Kidney (tissue), 14 donors: ENCODE measurements around the gene FFAR4. TPM values are rescaled to one million over a fixed set of nuclear protein-coding genes. Genes with fewer than 3 reads are reported as not detected.
A peak's percentile ranks its signal among the peaks of the same experiment; 100 is the strongest.

Experiments used
- DNase-seq, 5 donors: peaks; one replicate each; pipeline ENCODE4 v3.0.0-alpha.2; 2013 to 2020
- FAIRE-seq: peaks from 2 replicates; lab custom pipeline; 2012; peaks lifted over from hg19 to GRCh38; lab: Jason Lieb, UNC
- H3K27ac ChIP-seq, 2 donors: one replicate each; pipeline ENCODE4 v1.7.0; 2013; ENCODE audit warnings: low read depth in 2 of 2, low read length in 2 of 2, inconsistent platforms in 1 of 2
- H3K27me3 ChIP-seq: one replicate; pipeline ENCODE4 v1.7.1; 2013; ENCODE audit warnings: low read length, inconsistent platforms; ENCODE audit not compliant: control insufficient read depth, insufficient read depth
- H3K36me3 ChIP-seq, 3 donors: one replicate each; pipeline versions ENCODE4 v1.7.0 to v1.7.1; 2013; ENCODE audit warnings: low read length in 3 of 3, control low read depth in 1 of 3, inconsistent platforms in 1 of 3; ENCODE audit not compliant: insufficient read depth in 3 of 3, control insufficient read depth in 2 of 3
- H3K4me1 ChIP-seq, 3 donors: one replicate each; pipeline versions ENCODE4 v1.7.0 to v1.7.1; 2013; ENCODE audit warnings: low read length in 3 of 3, inconsistent platforms in 1 of 3, low read depth in 1 of 3; ENCODE audit not compliant: control insufficient read depth in 2 of 3, insufficient read depth in 2 of 3
- H3K4me3 ChIP-seq, 3 donors: one replicate each; pipeline versions ENCODE4 v1.7.0 to v1.8.1; 2013; ENCODE audit warnings: low read length in 3 of 3, control low read depth in 1 of 3, inconsistent platforms in 1 of 3
- H3K9ac ChIP-seq, 3 donors: one replicate each; pipeline versions ENCODE4 v1.7.0 to v1.7.1; 2013; ENCODE audit warnings: low read length in 3 of 3, control low read depth in 1 of 3, inconsistent platforms in 1 of 3
- H3K9me3 ChIP-seq, 3 donors: one replicate each; pipeline versions ENCODE4 v1.7.0 to v1.7.1; 2013; ENCODE audit warnings: low read length in 3 of 3, control low read depth in 1 of 3, inconsistent platforms in 1 of 3; ENCODE audit not compliant: control insufficient read depth in 2 of 3, insufficient read depth in 1 of 3
- intact Hi-C: fragments of 100-400 bp; cut with DNase I; formaldehyde crosslinking; loops from one replicate; pipeline ENCODE4 v1.11.1; 2022
- polyA plus RNA-seq: library from polyadenylated mRNA; stranded (reverse); fragments of 350-450 nt; fragmentation: Illumina TruSeq; extraction: RNeasy Lipid Tissue Mini Kit (QIAGEN cat#74804); gene quantifications from one replicate; pipeline ENCODE4 v1.2.3, GENCODE V29; 2014; ENCODE audit warnings: low read depth, low replicate concordance; ENCODE audit not compliant: insufficient read depth
- total RNA-seq: library from RNA; stranded (reverse); fragmentation: NEBNext Ultra II Directional; extraction: Animal tissue kit (Norgen Biotek cat#: 25700); gene quantifications from one replicate; pipeline ENCODE4 v1.2.1, GENCODE V29; 2021
- TF ChIP-seq, protein P1 (sequence below): IDR thresholded peaks from 3 replicates; pipeline ENCODE4 v1.5.1; 2012; ENCODE audit warnings: mild to moderate bottlenecking, moderate library complexity, borderline replicate concordance; ENCODE audit not compliant: insufficient read depth; ENCODE audit errors: extremely low read depth
- donor health status: control.
- donor health status: control.
- donor health status: control.
- donor health status: control.
- donor health status: control.
- donor health status: DM: yes; HTN: yes; CAD: no.
- donor health status: Normal renal cell carcinoma (clear cell type).

The FFAR4 gene
- total and polyA plus RNA-seq, 2 donors from 2014 or later: 0.11 to 1.0 TPM

DNA sequence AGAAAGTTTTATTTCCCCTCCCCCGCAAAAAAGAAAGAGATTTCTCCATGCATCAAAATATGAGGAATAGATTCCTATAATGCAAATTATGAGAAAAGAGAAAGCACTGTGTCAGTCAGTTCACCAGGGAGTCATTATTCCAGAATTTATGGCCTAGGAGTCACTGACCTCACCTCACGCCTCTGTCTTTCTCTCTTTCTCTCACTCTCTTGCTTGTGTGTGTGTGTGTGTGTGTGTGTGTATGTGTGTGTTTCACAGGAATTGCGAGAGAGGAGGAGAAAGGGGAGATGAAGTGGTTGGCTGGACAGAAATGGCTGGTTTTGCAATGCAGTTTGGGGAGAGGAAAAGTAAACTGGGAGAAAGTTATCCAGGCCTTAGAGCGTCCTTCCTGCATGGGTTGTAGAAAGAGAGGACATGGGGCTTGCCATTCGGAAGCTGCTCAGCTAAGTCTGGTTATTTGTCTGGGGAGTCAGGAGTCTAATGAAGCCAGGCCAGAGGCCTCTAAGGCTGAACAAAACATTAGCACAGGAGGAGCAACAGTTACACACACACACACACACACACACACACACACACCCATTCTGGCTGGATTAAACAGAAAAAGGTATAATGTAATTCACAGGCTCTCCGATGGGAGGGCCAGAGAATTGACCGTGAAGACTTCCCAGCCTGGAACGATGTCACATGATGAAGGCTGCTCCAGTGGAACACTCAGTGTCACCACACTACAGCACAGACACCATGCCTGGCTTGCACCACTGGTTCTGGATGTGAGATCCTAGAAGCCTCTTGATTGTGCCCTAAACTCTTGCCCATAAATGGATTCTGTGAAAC lies 12.8 kb upstream of the FFAR4 start:
- H3K9ac ChIP-seq: no peak overlapping the region
- no peak for FAIRE-seq
- TF ChIP-seq, protein P1, sequence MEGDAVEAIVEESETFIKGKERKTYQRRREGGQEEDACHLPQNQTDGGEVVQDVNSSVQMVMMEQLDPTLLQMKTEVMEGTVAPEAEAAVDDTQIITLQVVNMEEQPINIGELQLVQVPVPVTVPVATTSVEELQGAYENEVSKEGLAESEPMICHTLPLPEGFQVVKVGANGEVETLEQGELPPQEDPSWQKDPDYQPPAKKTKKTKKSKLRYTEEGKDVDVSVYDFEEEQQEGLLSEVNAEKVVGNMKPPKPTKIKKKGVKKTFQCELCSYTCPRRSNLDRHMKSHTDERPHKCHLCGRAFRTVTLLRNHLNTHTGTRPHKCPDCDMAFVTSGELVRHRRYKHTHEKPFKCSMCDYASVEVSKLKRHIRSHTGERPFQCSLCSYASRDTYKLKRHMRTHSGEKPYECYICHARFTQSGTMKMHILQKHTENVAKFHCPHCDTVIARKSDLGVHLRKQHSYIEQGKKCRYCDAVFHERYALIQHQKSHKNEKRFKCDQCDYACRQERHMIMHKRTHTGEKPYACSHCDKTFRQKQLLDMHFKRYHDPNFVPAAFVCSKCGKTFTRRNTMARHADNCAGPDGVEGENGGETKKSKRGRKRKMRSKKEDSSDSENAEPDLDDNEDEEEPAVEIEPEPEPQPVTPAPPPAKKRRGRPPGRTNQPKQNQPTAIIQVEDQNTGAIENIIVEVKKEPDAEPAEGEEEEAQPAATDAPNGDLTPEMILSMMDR: no peak
- intact Hi-C loops: no loop called here
- H3K4me3 ChIP-seq: no peak overlapping the region
- no peak overlapping the region for H3K27ac ChIP-seq
- no peaks in the 10 kb centered on the region for H3K9me3 ChIP-seq
- no peaks in the 10 kb centered on the region for H3K4me1 ChIP-seq
- H3K27me3 ChIP-seq: no peaks in the 10 kb centered on the region
- DNase-seq: peak in 1 of 5 donors; percentile 28
- no peaks in the 10 kb centered on the region for H3K36me3 ChIP-seq

DNA sequence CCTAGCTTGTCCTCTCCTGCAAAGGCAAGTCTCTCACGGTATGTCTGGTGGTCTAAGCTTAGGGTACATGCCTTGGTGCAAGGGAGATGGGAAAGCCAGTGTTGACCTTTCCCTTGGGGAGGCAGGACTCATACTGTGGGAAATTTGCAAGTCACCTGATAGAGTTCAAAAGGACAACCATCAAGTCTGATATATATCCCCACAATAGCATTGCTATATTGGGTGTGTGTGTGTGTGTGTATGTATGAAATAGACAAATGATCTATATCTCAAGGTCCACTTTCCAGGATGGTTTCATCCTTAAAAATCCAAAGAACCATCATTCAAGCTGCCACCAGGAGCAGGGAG lies 12.2 kb upstream of the FFAR4 start:
- TF ChIP-seq, protein P1: no peak
- intact Hi-C loops: no loop called here
- no peak for FAIRE-seq

DNA sequence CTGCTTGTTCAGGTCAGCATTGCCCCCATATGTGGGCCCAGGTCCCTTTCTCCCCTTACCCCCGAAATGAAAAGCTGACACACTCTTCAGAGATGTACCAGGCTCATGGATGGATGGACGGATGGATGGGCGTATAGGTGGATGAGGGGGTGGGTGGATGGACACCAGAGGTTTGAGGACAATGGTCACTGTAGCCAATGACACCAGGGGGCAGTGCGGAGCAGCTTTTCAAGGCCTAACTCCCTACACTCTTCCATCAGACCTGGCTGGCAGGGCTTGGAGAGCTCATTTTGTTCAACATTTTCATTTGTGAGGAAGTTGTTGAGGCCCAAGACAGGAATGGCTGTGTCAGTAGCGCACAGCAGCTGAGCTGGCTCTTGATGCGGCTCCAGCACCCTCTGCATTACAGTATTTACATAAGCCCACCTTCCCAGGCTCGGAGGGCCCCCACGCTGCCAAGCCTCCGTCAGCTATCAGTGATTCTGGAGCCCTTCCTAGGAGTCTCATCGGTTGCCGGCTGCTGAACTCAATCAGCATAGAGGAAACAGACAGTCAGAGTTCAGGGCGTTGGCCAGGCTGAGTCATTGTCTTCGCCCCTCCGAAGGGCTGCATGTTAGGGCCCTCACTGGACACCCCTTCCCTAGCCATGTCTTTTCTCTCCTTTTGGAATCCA lies 11.6 kb upstream of the FFAR4 start:
- peaks cover 0 to 4% (median 0%) of the 10 kb centered on the region in 3 donors for H3K9me3 ChIP-seq
- H3K27me3 ChIP-seq: no peaks in the 10 kb centered on the region
- intact Hi-C loops: no loop called here
- FAIRE-seq (no peak), DNase-seq (peak in 4 of 5 donors; percentile 76 to 88 (median 80))
- no peak overlapping the region for H3K9ac ChIP-seq
- H3K4me1 ChIP-seq: no peaks in the 10 kb centered on the region
- H3K27ac ChIP-seq: no peak overlapping the region
- no peak overlapping the region for H3K4me3 ChIP-seq
- no peaks in the 10 kb centered on the region for H3K36me3 ChIP-seq
- TF ChIP-seq, protein P1: peak; percentile 68

More for the DNA sequence above, 12.2 kb upstream of the FFAR4 start:
- H3K9me3 ChIP-seq: no peaks in the 10 kb centered on the region
- no peak overlapping the region for H3K9ac ChIP-seq
- H3K4me1 ChIP-seq: no peaks in the 10 kb centered on the region
- DNase-seq: no peak
- H3K27ac ChIP-seq: no peak overlapping the region
- H3K36me3 ChIP-seq: no peaks in the 10 kb centered on the region
- H3K27me3 ChIP-seq: no peaks in the 10 kb centered on the region
- no peak overlapping the region for H3K4me3 ChIP-seq
